H1 (cell line): ENCODE measurements around the gene MBNL1. TPM values are rescaled to one million over a fixed set of nuclear protein-coding genes. Genes with fewer than 3 reads are reported as not detected.

ENCODE experiments used
- SIN3A ChIP-seq, 2 experiments: IDR thresholded peaks in 1 of 2; conservative IDR thresholded peaks in 1 of 2; 2 replicates each; pipeline ENCODE4 v1.6.1; 2011 to 2012; ENCODE audit warnings: low read length in 2 of 2, improper control_type of control experiment in 1 of 2, low read depth in 1 of 2, mild to moderate bottlenecking in 1 of 2
- polyA plus RNA-seq, 7 experiments: library from polyadenylated mRNA; depleted of rRNA in 3 of 7; stranded (reverse) in 5 of 7; unstranded in 2 of 7; fragments of >200 nt in 5 of 7; fragments of 200-250 nt in 2 of 7; gene quantifications; 1 replicate in 5 of 7; 2 replicates in 1 of 7; 4 replicates in 1 of 7; pipeline versions ENCODE4 v1.2.1 to v1.2.3, GENCODE V29; 2011 to 2013; ENCODE audit warnings: missing spikeins in 2 of 7, mixed read lengths in 2 of 7
- total RNA-seq: library from RNA; stranded (reverse); fragmentation: NEBNext Ultra II Directional; extraction: Animal tissue kit (Norgen Biotek cat#: 25700); gene quantifications from 2 replicates; pipeline ENCODE4 v1.2.1, GENCODE V29; 2021
- TF ChIP-seq, protein P1 (sequence below): IDR thresholded peaks from 2 replicates; pipeline ENCODE4 v1.6.1; 2011; ENCODE audit warnings: low read length, improper control_type of control experiment

MBNL1 gene
- total and polyA plus RNA-seq, 2 of the 8 experiments (the other 6 are each of a cell fraction or from before 2014, with no cell fraction given) = 5.0 to 16.4 TPM

DNA sequence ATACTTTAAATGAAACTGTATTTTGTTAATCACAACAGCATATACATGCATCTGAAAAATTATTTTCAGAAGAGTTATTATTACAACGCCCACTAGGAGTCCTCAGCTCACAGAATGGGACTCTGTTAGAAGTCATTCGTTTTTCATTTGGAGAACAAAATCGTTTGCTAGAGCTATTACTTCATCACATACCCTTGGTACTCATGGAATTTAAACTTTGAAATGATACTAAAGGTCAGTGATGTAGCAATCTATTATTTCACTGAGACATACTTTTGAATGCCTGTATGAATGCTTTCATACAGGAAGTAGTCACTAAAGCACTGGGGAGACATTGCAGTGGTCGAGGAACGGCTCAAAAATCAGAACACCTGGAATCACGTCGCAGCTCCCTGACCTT is 198.1 kb downstream of the MBNL1 start (continued):
- TF ChIP-seq, protein P1, sequence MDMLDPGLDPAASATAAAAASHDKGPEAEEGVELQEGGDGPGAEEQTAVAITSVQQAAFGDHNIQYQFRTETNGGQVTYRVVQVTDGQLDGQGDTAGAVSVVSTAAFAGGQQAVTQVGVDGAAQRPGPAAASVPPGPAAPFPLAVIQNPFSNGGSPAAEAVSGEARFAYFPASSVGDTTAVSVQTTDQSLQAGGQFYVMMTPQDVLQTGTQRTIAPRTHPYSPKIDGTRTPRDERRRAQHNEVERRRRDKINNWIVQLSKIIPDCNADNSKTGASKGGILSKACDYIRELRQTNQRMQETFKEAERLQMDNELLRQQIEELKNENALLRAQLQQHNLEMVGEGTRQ = no peak
- no peak for TF ChIP-seq SIN3A (conservative IDR thresholded peaks at IDR 0.05 in 1 of 2, IDR thresholded peaks at IDR 0.05 in 1 of 2; ENCODE audit: low read depth in 1 of 2, low read length in 2 of 2)
